ENCODE data around the gene KRT32.

GRCh38 chr17:41494524-41494923, 27.3 kb upstream of the KRT32 start:
- no peak for TF ChIP-seq POLR2A (IDR thresholded peaks at IDR 0.05)
- TF ChIP-seq, protein P1, sequence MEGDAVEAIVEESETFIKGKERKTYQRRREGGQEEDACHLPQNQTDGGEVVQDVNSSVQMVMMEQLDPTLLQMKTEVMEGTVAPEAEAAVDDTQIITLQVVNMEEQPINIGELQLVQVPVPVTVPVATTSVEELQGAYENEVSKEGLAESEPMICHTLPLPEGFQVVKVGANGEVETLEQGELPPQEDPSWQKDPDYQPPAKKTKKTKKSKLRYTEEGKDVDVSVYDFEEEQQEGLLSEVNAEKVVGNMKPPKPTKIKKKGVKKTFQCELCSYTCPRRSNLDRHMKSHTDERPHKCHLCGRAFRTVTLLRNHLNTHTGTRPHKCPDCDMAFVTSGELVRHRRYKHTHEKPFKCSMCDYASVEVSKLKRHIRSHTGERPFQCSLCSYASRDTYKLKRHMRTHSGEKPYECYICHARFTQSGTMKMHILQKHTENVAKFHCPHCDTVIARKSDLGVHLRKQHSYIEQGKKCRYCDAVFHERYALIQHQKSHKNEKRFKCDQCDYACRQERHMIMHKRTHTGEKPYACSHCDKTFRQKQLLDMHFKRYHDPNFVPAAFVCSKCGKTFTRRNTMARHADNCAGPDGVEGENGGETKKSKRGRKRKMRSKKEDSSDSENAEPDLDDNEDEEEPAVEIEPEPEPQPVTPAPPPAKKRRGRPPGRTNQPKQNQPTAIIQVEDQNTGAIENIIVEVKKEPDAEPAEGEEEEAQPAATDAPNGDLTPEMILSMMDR (IDR thresholded peaks at IDR 0.05): no peak
